ENCODE data around the gene MNAT1.
"Not testable (repeated sequence)": the region's sequence is repeated elsewhere in the genome, so short reads cannot be mapped to it uniquely, and the experiment has no call there.

MNAT1 gene

GRCh38 chr14:60734465-60735242, at the start of gene MNAT1:
MNAT1 (plus strand) TSS chr14:60734761; CDS start chr14:60734863, 102 bp downstream.
- DNase-seq, result peak; percentile 97

- DNase-seq, result no peak
Measured at GRCh38 chr14:60686865-60687264, 47.7 kb upstream of the MNAT1 start.

- DNase-seq, result no peak
Measured at GRCh38 chr14:60691383-60692113, 43.0 kb upstream of the MNAT1 start.

GRCh38 chr14:60695327-60695726, 39.2 kb upstream of the MNAT1 start:
- no peak for DNase-seq

- DNase-seq, result no peak
Measured at GRCh38 chr14:60700598-60700997, 34.0 kb upstream of the MNAT1 start.

GRCh38 chr14:60705100-60705499, 29.5 kb upstream of the MNAT1 start:
- no peak for DNase-seq

GRCh38 chr14:60707858-60708257, 26.7 kb upstream of the MNAT1 start:
- no peak for DNase-seq

GRCh38 chr14:60710494-60710893, 24.1 kb upstream of the MNAT1 start:
- DNase-seq, result no peak

- no peak for DNase-seq
Measured at GRCh38 chr14:60713513-60713912, 21.0 kb upstream of the MNAT1 start.

- DNase-seq, result no peak
Measured at GRCh38 chr14:60720391-60720790, 14.2 kb upstream of the MNAT1 start.

GRCh38 chr14:60720962-60721325, 13.6 kb upstream of the MNAT1 start:
- DNase-seq, result no peak

- peak; percentile 70 for DNase-seq
Measured at GRCh38 chr14:60721326-60722106, 13.0 kb upstream of the MNAT1 start.

- DNase-seq, result no peak
Measured at GRCh38 chr14:60722107-60722356, 12.5 kb upstream of the MNAT1 start.

GRCh38 chr14:60722357-60723115, 12.0 kb upstream of the MNAT1 start:
- peak; percentile 95 for DNase-seq

GRCh38 chr14:60723116-60723906, 11.2 kb upstream of the MNAT1 start:
- DNase-seq, result peak; percentile 77

- DNase-seq, result peak; percentile 98
Measured at GRCh38 chr14:60723907-60724618, 10.5 kb upstream of the MNAT1 start, which contains the start of gene SIX4. SIX4 (minus strand) TSS chr14:60724351; CDS start chr14:60724074, 277 bp downstream.

- not testable (repeated sequence) for DNase-seq
Measured at GRCh38 chr14:60731291-60731690, 3.3 kb upstream of the MNAT1 start.

- no peak for DNase-seq
Measured at GRCh38 chr14:60732840-60733483, 1.6 kb upstream of the MNAT1 start.

GRCh38 chr14:60735416-60735815, 855 bp downstream of the MNAT1 start:
- DNase-seq, result no peak

GRCh38 chr14:60736494-60736893, 1.9 kb downstream of the MNAT1 start:
- DNase-seq, result no peak

Data from NCI-H2107 (cell line).